ENCODE data around the gene ARMC6. TPM values are rescaled to one million over a fixed set of nuclear protein-coding genes. Genes with fewer than 3 reads are reported as not detected.
A peak's percentile ranks its signal among the peaks of the same experiment; 100 is the strongest.

Gene ARMC6
- total and polyA plus RNA-seq, 4 donors, result 23.9 to 38.3 (median 29.9) TPM

DNA sequence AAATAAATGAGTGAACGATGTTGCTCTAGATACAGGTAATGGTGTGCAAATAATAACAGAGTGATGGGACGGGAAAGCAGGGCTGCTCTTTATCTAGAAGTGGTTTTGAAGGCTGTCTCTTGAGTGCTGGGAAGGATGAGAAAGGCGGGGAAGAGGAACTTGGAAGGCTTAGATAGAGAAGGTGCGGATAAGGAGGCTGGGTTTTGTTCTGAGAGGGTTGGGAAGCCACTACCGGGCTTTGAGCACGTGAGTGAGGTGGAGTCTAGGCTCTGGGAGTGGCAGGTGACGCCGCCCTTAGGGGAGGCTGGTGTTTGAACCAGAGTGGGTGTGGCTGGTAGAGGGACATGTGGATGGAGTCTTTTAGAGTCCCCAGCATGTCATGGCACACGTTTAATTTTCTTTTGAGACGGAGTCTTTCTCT lies 811 bp downstream of the ARMC6 start:
- peak; percentile 74 for DNase-seq (ENCODE audit: low spot score)
- peak overlapping the region; percentile 80 for H3K27ac ChIP-seq (ENCODE audit: low read depth in 1 of 2, low read length in 2 of 2)
- H3K36me3 ChIP-seq (ENCODE audit: control insufficient read depth in 4 of 4, insufficient read depth in 3 of 4, low read depth in 1 of 4, low read length in 3 of 4), result peaks cover 0 to 10% (median 3%) of the 10 kb centered on the region in 4 donors
- 11% methylated on average over 10 of the region's 10 CpGs for WGBS
- H3K9ac ChIP-seq (ENCODE audit: low read depth in 1 of 2, low read length in 2 of 2), result no peak overlapping the region
- H3K27me3 ChIP-seq (ENCODE audit: control insufficient read depth in 4 of 4, insufficient read depth in 4 of 4, low read length in 3 of 4), result no peaks in the 10 kb centered on the region
- no peaks in the 10 kb centered on the region for H3K9me3 ChIP-seq (ENCODE audit: control insufficient read depth in 4 of 4, low read length in 3 of 4)
- H3K4me3 ChIP-seq (ENCODE audit: low read depth in 1 of 3, low read length in 3 of 3), result peak overlapping the region; percentile 85 to 96 (median 91)
- TF ChIP-seq FOXA2 (IDR thresholded peaks at IDR 0.05), result no peak
- TF ChIP-seq, protein P1, sequence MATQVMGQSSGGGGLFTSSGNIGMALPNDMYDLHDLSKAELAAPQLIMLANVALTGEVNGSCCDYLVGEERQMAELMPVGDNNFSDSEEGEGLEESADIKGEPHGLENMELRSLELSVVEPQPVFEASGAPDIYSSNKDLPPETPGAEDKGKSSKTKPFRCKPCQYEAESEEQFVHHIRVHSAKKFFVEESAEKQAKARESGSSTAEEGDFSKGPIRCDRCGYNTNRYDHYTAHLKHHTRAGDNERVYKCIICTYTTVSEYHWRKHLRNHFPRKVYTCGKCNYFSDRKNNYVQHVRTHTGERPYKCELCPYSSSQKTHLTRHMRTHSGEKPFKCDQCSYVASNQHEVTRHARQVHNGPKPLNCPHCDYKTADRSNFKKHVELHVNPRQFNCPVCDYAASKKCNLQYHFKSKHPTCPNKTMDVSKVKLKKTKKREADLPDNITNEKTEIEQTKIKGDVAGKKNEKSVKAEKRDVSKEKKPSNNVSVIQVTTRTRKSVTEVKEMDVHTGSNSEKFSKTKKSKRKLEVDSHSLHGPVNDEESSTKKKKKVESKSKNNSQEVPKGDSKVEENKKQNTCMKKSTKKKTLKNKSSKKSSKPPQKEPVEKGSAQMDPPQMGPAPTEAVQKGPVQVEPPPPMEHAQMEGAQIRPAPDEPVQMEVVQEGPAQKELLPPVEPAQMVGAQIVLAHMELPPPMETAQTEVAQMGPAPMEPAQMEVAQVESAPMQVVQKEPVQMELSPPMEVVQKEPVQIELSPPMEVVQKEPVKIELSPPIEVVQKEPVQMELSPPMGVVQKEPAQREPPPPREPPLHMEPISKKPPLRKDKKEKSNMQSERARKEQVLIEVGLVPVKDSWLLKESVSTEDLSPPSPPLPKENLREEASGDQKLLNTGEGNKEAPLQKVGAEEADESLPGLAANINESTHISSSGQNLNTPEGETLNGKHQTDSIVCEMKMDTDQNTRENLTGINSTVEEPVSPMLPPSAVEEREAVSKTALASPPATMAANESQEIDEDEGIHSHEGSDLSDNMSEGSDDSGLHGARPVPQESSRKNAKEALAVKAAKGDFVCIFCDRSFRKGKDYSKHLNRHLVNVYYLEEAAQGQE (IDR thresholded peaks at IDR 0.05), result no peak
- TF ChIP-seq SP1 (IDR thresholded peaks at IDR 0.05), result no peak
- TF ChIP-seq EGR1 (IDR thresholded peaks at IDR 0.05; ENCODE audit: low read depth in 2 of 2), result no peak
- H3K4me1 ChIP-seq (ENCODE audit: control insufficient read depth in 4 of 4, insufficient read depth in 4 of 4, low read length in 3 of 4), result peaks cover 2 to 23% (median 17%) of the 10 kb centered on the region in 4 donors

DNA sequence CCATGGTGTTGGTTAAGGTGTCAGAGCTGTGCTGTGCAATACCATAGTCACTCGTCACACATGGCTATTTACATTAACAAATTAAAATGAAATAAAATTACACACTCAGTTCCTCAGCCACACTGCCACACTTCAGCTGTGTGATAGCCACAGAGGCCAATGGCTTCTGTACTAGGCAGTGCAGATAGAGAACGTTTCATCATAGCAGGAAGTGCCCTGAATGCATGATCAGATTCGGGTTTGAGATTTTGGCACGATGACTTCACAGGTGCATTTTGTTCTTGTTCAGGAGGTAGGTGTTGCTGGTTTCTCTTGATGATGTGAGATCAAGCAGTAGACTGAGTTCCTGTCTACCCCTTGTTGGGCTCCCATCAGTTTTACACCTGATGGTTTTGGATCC lies 6.5 kb downstream of the ARMC6 start:
- peak overlapping the region; percentile 39 to 44 for H3K27ac ChIP-seq (ENCODE audit: low read depth in 1 of 2, low read length in 2 of 2)
- no peaks in the 10 kb centered on the region for H3K27me3 ChIP-seq (ENCODE audit: control insufficient read depth in 4 of 4, insufficient read depth in 4 of 4, low read length in 3 of 4)
- WGBS, result 45% methylated on average over 4 of the region's 4 CpGs
- no peak for DNase-seq (ENCODE audit: low spot score)
- H3K9ac ChIP-seq (ENCODE audit: low read depth in 1 of 2, low read length in 2 of 2), result no peak overlapping the region
- H3K9me3 ChIP-seq (ENCODE audit: control insufficient read depth in 4 of 4, low read length in 3 of 4), result no peaks in the 10 kb centered on the region
- peaks cover 0 to 8% (median 3%) of the 10 kb centered on the region in 4 donors for H3K36me3 ChIP-seq (ENCODE audit: control insufficient read depth in 4 of 4, insufficient read depth in 3 of 4, low read depth in 1 of 4, low read length in 3 of 4)
- no peak overlapping the region for H3K4me3 ChIP-seq (ENCODE audit: low read depth in 1 of 3, low read length in 3 of 3)
- TF ChIP-seq JUND (IDR thresholded peaks at IDR 0.05) (no peak), HNF4G (IDR thresholded peaks at IDR 0.05) (no peak), SP1 (IDR thresholded peaks at IDR 0.05) (no peak), YY1 (IDR thresholded peaks at IDR 0.05) (no peak), CTCF (IDR thresholded peaks at IDR 0.05; ENCODE audit: low read depth, low read length, missing input control) (no peak), RXRA (IDR thresholded peaks at IDR 0.05) (no peak), GABPA (IDR thresholded peaks at IDR 0.05 in 1 of 2, conservative IDR thresholded peaks at IDR 0.05 in 1 of 2) (no peak)
- TF ChIP-seq, protein P2, sequence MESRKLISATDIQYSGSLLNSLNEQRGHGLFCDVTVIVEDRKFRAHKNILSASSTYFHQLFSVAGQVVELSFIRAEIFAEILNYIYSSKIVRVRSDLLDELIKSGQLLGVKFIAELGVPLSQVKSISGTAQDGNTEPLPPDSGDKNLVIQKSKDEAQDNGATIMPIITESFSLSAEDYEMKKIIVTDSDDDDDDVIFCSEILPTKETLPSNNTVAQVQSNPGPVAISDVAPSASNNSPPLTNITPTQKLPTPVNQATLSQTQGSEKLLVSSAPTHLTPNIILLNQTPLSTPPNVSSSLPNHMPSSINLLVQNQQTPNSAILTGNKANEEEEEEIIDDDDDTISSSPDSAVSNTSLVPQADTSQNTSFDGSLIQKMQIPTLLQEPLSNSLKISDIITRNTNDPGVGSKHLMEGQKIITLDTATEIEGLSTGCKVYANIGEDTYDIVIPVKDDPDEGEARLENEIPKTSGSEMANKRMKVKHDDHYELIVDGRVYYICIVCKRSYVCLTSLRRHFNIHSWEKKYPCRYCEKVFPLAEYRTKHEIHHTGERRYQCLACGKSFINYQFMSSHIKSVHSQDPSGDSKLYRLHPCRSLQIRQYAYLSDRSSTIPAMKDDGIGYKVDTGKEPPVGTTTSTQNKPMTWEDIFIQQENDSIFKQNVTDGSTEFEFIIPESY (IDR thresholded peaks at IDR 0.05), result no peak
- H3K4me1 ChIP-seq (ENCODE audit: control insufficient read depth in 4 of 4, insufficient read depth in 4 of 4, low read length in 3 of 4), result peaks cover 0 to 17% (median 6%) of the 10 kb centered on the region in 4 donors
